Calu3 (cell line): ENCODE measurements around the gene CHD9. TPM values are rescaled to one million over a fixed set of nuclear protein-coding genes. Genes with fewer than 3 reads are reported as not detected.

Experiments used
- BruUV-seq: library from RNA; stranded (reverse); fragments of 400-500 nt; replicated peaks from 2 replicates; lab custom pipeline; 2021; lab: Mats Ljungman, UMichigan
- CTCF ChIA-PET: fragments of 300-600 bp; sonication (Branson Sonifier 250); formaldehyde crosslinking; loops from one replicate; lab custom pipeline; 2022; ENCODE audit warnings: antibody characterized with exemption; lab: Charles Lee
- DNase-seq: peaks from one replicate; pipeline ENCODE4 v3.0.0; 2022
- H3K27ac Mint-ChIP-seq: one replicate; pipeline ENCODE4 v1.8.0; 2022; ENCODE audit warnings: mixed read lengths; ENCODE audit not compliant: unreplicated experiment
- H3K27me3 Mint-ChIP-seq: one replicate; pipeline ENCODE4 v1.8.0; 2022; ENCODE audit warnings: mixed read lengths; ENCODE audit not compliant: unreplicated experiment
- H3K36me3 Mint-ChIP-seq: one replicate; pipeline ENCODE4 v1.8.0; 2022; ENCODE audit warnings: mild to moderate bottlenecking, moderate library complexity, mixed read lengths; ENCODE audit not compliant: insufficient read depth, unreplicated experiment
- H3K4me1 Mint-ChIP-seq: one replicate; pipeline ENCODE4 v1.8.0; 2022; ENCODE audit warnings: mild to moderate bottlenecking, low read depth, mixed read lengths; ENCODE audit not compliant: unreplicated experiment
- H3K4me3 Mint-ChIP-seq: one replicate; pipeline ENCODE4 v1.8.0; 2022; ENCODE audit warnings: mild to moderate bottlenecking, low read depth, moderate library complexity, mixed read lengths; ENCODE audit not compliant: unreplicated experiment
- H3K9me3 Mint-ChIP-seq: one replicate; pipeline ENCODE4 v1.8.0; 2022; ENCODE audit warnings: low read depth, mixed read lengths; ENCODE audit not compliant: unreplicated experiment
- CTCF ChIP-seq: fragments of 200-600 bp; IDR thresholded peaks from one replicate; pipeline ENCODE4 v1.8.0; 2022; ENCODE audit warnings: antibody characterized with exemption; ENCODE audit not compliant: unreplicated experiment
- intact Hi-C: fragments of 100-400 bp; cut with micrococcal nuclease; formaldehyde crosslinking; loops from one replicate; pipeline ENCODE4 v1.10.0; 2022; ENCODE audit not compliant: unreplicated experiment
- total RNA-seq: library from RNA; stranded (reverse); gene quantifications from 2 replicates; pipeline ENCODE4 v1.2.3, GENCODE V29; 2022

CHD9 gene
- total RNA-seq, 1 experiment from 2014 or later, result 69.5 TPM

DNA sequence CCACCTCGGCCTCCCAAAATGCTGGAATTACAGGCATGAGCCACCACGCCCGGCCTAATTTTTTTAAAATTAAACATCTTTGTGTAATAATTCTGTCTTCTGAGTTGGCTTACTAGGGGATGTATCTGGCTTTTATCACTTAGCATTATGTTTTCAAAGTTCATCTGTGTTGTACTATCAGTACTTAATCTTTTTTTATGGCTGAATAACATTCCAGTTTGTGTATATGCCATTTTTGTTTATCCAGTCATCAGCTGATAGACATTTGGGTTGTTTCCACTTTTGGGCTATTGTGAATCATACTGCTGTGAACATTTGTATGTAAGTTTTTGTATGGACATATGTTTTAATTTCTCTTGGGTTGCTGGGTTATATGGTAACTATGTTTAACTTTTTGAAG, 69.0 kb downstream of the CHD9 start:
- CTCF ChIA-PET, result no interaction called here
- Mint-ChIP-seq H3K36me3 (no peaks in the 10 kb centered on the region), H3K27me3 (no peaks in the 10 kb centered on the region), H3K27ac (no peak overlapping the region), H3K9me3 (peaks cover 3% of the 10 kb centered on the region), H3K4me1 (peaks cover 1% of the 10 kb centered on the region), H3K4me3 (no peak overlapping the region)
- intact Hi-C loops, result no loop called here
- BruUV-seq, result no TSS peak
- TF ChIP-seq CTCF, result no peak
- no peak for DNase-seq

DNA sequence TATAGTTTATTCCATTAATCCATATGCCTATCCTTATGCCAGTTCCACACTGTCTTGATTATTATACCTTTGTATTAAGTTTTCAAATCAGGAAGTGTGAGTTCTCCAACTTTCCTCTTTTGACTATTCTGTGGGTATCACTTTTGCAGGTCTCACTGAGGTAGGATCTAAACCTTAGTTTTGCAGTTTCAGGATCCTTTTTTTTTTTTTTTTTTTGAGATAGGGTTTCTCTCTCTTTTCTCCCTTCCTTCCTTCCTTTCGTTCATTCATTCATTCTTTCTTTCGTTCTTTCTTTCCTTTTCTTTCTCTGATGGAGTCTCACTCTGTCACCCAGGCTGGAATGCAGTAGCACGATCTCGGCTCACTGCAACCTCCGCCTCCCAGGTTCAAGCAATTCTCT, 71.6 kb downstream of the CHD9 start:
- CTCF ChIA-PET, result no interaction called here
- Mint-ChIP-seq H3K27me3 (no peaks in the 10 kb centered on the region), H3K9me3 (peaks cover 3% of the 10 kb centered on the region), H3K36me3 (peaks cover 21% of the 10 kb centered on the region), H3K27ac (no peak overlapping the region), H3K4me1 (peaks cover 17% of the 10 kb centered on the region), H3K4me3 (no peak overlapping the region)
- TF ChIP-seq CTCF, result no peak
- no peak for DNase-seq
- BruUV-seq, result no TSS peak
- intact Hi-C loops, result no loop called here

- DNase-seq, result no peak
- BruUV-seq, result TSS peak; percentile 90
- intact Hi-C loops, result loop anchor here (2.0 to 10.0 kb wide), 2 partner anchors 75 to 155 kb away; partner anchors contain the start of gene CHD9
- Mint-ChIP-seq H3K27ac (peak overlapping the region; percentile 57), H3K27me3 (no peaks in the 10 kb centered on the region), H3K36me3 (peaks cover 38% of the 10 kb centered on the region), H3K4me1 (peaks cover 23% of the 10 kb centered on the region), H3K4me3 (peak overlapping the region; percentile 100), H3K9me3 (no peaks in the 10 kb centered on the region)
- TF ChIP-seq CTCF, result no peak
- CTCF ChIA-PET, result interaction anchor here (1.2 to 1.7 kb wide), 3 partner anchors 29 to 79 kb away, joined by 4 to 16 read pairs (median 7); partner anchors contain the start of gene CHD9
These were observed 74.7 kb downstream of the CHD9 start for GRCh38 chr16:53129281-53130158.

GRCh38 chr16:53130159-53131049, 75.6 kb downstream of the CHD9 start:
- H3K9me3 Mint-ChIP-seq, result no peaks in the 10 kb centered on the region
- H3K27me3 Mint-ChIP-seq, result no peaks in the 10 kb centered on the region
- peak; percentile 98 for DNase-seq
- peak overlapping the region; percentile 85 for H3K27ac Mint-ChIP-seq
- H3K36me3 Mint-ChIP-seq, result peaks cover 38% of the 10 kb centered on the region
- H3K4me1 Mint-ChIP-seq, result peaks cover 32% of the 10 kb centered on the region
- intact Hi-C loops, result loop anchor here (1.0 to 10.0 kb wide), 3 partner anchors 76 to 154 kb away; partner anchors contain the start of gene CHD9
- H3K4me3 Mint-ChIP-seq, result peak overlapping the region; percentile 100
- no TSS peak for BruUV-seq
- CTCF ChIA-PET, result interaction anchor here (1.2 to 1.7 kb wide), 3 partner anchors 30 to 78 kb away, joined by 4 to 16 read pairs (median 7); partner anchors contain the start of gene CHD9
- peak; percentile 34 for TF ChIP-seq CTCF
